ENCODE data around the gene LDLRAD3. TPM values are rescaled to one million over a fixed set of nuclear protein-coding genes. Genes with fewer than 3 reads are reported as not detected.

Gene LDLRAD3
- polyA plus RNA-seq, 3 donors = 7.3 to 14.1 (median 10.4) TPM

DNA sequence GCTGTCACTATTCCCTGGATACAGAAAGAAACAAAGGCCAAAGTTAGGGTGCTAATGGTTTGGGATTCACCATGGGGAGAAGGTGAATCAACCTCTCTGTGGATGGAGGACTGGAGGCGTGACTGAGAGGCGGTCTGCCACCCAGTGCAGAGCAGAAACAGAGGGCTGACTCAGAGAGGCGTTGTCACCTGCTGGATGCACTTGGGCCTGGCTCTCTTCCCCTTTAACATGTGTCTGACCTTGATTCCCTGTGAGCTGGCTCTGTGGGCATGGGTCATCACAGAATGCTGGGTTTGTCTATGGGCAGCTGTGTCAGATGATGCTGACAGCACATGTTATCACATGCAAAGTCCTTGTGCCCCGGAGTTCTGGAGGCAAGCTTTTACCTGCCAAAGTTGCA, 75.9 kb downstream of the LDLRAD3 start:
- Histone ChIP-seq H4K20me1 (ENCODE audit: insufficient read depth, low read length) (peaks cover 38% of the 10 kb centered on the region), H3K4me3 (replicated peaks in 1 of 3; ENCODE audit: low read depth in 2 of 3, low read length in 3 of 3) (no peak overlapping the region), H3K27ac (ENCODE audit: low read depth in 1 of 2, low read length in 2 of 2) (no peak overlapping the region), H3K27me3 (ENCODE audit: control insufficient read depth in 2 of 2, insufficient read depth in 2 of 2, low read length in 2 of 2) (no peaks in the 10 kb centered on the region), H3K9me3 (replicated peaks in 1 of 2; ENCODE audit: control insufficient read depth in 1 of 2, insufficient read depth in 1 of 2, low read length in 2 of 2) (no peaks in the 10 kb centered on the region), H3K4me1 (ENCODE audit: control insufficient read depth in 1 of 2, insufficient read depth in 2 of 2, low read length in 2 of 2) (peaks cover 7 to 20% of the 10 kb centered on the region in 2 donors), H3K9ac (ENCODE audit: insufficient read depth, low read length, poor library complexity, severe bottlenecking) (no peak overlapping the region), H3K79me2 (ENCODE audit: insufficient read depth, low read length) (no peaks in the 10 kb centered on the region), H3K4me2 (replicated peaks; ENCODE audit: extremely low read depth, low read length, poor library complexity, severe bottlenecking) (no peak overlapping the region), H2AFZ (ENCODE audit: insufficient read depth, low read depth, low read length, poor library complexity, severe bottlenecking) (no peak overlapping the region), H3K36me3 (replicated peaks in 1 of 2; ENCODE audit: control insufficient read depth in 1 of 2, insufficient read depth in 2 of 2, low read length in 2 of 2) (no peaks in the 10 kb centered on the region)
- intact Hi-C loops (cut with micrococcal nuclease) = no loop called here
- TF ChIP-seq, protein P1, sequence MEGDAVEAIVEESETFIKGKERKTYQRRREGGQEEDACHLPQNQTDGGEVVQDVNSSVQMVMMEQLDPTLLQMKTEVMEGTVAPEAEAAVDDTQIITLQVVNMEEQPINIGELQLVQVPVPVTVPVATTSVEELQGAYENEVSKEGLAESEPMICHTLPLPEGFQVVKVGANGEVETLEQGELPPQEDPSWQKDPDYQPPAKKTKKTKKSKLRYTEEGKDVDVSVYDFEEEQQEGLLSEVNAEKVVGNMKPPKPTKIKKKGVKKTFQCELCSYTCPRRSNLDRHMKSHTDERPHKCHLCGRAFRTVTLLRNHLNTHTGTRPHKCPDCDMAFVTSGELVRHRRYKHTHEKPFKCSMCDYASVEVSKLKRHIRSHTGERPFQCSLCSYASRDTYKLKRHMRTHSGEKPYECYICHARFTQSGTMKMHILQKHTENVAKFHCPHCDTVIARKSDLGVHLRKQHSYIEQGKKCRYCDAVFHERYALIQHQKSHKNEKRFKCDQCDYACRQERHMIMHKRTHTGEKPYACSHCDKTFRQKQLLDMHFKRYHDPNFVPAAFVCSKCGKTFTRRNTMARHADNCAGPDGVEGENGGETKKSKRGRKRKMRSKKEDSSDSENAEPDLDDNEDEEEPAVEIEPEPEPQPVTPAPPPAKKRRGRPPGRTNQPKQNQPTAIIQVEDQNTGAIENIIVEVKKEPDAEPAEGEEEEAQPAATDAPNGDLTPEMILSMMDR (IDR thresholded peaks at IDR 0.05) = no peak
- Mint-ChIP-seq H3K9me3 (no peaks in the 10 kb centered on the region), H3K27ac (no peak overlapping the region), H3K27me3 (ENCODE audit: low read depth in 3 of 3) (peaks cover 0 to 7% (median 0%) of the 10 kb centered on the region in 3 donors), H3K4me3 (no peak overlapping the region), H3K36me3 (no peaks in the 10 kb centered on the region), H3K4me1 (peaks cover 16% of the 10 kb centered on the region)
- no peak for DNase-seq
- 100% methylated on average over 3 of the region's 4 CpGs for WGBS (ENCODE audit: insufficient coverage)

GRCh38 chr11:36022882-36023281, 79.0 kb downstream of the LDLRAD3 start:
- H3K27ac Mint-ChIP-seq = no peak overlapping the region
- peaks cover 6% of the 10 kb centered on the region for H3K4me1 Mint-ChIP-seq
- no peak overlapping the region for H3K4me3 Mint-ChIP-seq
- H3K4me1 ChIP-seq (ENCODE audit: control insufficient read depth in 1 of 2, insufficient read depth in 2 of 2, low read length in 2 of 2) = no peaks in the 10 kb centered on the region
- H3K27me3 Mint-ChIP-seq (ENCODE audit: low read depth in 3 of 3) = peaks cover 0 to 10% (median 0%) of the 10 kb centered on the region in 3 donors
- intact Hi-C loops (cut with micrococcal nuclease) = no loop called here
- no peak overlapping the region for H3K4me3 ChIP-seq (replicated peaks in 1 of 3; ENCODE audit: low read depth in 2 of 3, low read length in 3 of 3)
- H4K20me1 ChIP-seq (ENCODE audit: insufficient read depth, low read length) = peaks cover 27% of the 10 kb centered on the region
- no peaks in the 10 kb centered on the region for H3K27me3 ChIP-seq (ENCODE audit: control insufficient read depth in 2 of 2, insufficient read depth in 2 of 2, low read length in 2 of 2)
- no peak overlapping the region for H2AFZ ChIP-seq (ENCODE audit: insufficient read depth, low read depth, low read length, poor library complexity, severe bottlenecking)
- no peak overlapping the region for H3K9ac ChIP-seq (ENCODE audit: insufficient read depth, low read length, poor library complexity, severe bottlenecking)
- no peaks in the 10 kb centered on the region for H3K9me3 Mint-ChIP-seq
- no peaks in the 10 kb centered on the region for H3K36me3 ChIP-seq (replicated peaks in 1 of 2; ENCODE audit: control insufficient read depth in 1 of 2, insufficient read depth in 2 of 2, low read length in 2 of 2)
- no peaks in the 10 kb centered on the region for H3K79me2 ChIP-seq (ENCODE audit: insufficient read depth, low read length)
- TF ChIP-seq, protein P1 (IDR thresholded peaks at IDR 0.05) = no peak
- no peaks in the 10 kb centered on the region for H3K9me3 ChIP-seq (replicated peaks in 1 of 2; ENCODE audit: control insufficient read depth in 1 of 2, insufficient read depth in 1 of 2, low read length in 2 of 2)
- no peak for DNase-seq
- H3K36me3 Mint-ChIP-seq = no peaks in the 10 kb centered on the region
- H3K27ac ChIP-seq (ENCODE audit: low read depth in 1 of 2, low read length in 2 of 2) = no peak overlapping the region
- no peak overlapping the region for H3K4me2 ChIP-seq (replicated peaks; ENCODE audit: extremely low read depth, low read length, poor library complexity, severe bottlenecking)
- WGBS (ENCODE audit: insufficient coverage) = 100% methylated on average over 4 of the region's 7 CpGs
